GOT3 (cell line): ENCODE results near the gene BANP.
"Not testable (repeated sequence)": the region's sequence is repeated elsewhere in the genome, so short reads cannot be mapped to it uniquely, and the experiment has no call there.

ENCODE experiments used
- DNase-seq: peaks from one replicate; lab custom pipeline; 2025; ENCODE audit warnings: mixed read lengths; lab: John Stamatoyannopoulos, UW

BANP gene

DNA sequence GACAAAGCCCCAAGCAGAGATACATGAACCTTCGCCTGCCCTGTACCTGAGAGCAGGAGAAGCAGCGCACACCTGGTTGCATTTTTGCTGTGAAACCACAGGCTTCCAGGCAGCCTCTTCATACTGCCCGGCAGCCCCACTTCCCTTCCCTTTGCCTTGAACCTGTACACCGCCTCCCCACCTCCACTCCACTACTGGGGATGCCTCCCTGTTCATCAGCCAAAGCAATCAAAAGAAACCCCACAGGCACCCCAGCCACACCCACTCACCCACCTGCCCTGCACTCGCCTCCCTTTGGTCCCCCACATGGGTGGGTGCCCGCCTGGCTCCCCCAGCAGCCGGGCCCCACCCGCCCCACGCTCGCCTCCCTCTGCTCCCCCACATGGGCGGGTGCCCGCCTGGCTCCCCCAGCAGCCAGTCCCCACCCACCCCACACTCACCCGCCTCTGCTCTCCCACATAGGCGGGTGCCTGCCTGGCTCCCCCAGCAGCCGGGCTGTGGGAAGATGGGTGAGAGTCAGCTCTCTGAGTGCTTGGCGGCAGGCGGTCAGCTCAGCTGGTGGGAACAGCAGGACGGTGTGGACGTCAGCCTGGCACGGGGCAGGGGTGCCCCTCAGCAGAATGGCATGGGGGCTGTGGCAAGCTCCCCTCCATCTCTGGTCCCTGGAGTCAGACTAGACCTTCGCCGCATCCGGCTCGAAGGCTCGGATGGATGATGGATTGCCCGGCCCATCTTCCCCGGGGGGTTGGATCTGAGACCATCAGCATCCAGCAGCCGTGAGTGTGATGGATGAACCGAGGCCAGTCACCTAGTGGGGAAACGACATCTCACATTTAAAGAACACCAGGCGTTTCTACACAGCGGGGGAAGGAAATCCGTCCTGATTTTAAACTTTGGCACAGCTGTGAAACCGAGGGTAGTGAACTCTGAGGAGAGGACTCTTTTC, 135.6 kb downstream of the BANP start:
- DNase-seq = no peak

DNA sequence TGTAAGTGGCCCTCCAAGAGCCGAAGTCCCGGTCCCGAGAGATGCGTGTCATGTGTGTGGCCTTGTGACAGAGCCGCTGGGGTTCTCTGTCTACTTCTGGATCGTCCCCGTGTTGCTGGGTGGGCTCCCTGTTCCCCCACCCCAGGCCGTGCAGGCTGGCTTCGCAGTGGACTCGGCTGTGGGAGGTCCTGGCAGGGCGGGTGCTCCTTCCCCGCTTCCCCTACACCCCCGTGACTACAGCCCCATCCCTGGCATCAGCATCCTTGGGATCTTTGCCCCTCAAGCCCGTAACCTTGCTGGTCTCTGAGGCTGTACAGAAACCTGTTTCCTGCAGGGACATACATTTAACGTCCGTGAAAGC, 136.3 kb downstream of the BANP start:
- DNase-seq = no peak

DNA sequence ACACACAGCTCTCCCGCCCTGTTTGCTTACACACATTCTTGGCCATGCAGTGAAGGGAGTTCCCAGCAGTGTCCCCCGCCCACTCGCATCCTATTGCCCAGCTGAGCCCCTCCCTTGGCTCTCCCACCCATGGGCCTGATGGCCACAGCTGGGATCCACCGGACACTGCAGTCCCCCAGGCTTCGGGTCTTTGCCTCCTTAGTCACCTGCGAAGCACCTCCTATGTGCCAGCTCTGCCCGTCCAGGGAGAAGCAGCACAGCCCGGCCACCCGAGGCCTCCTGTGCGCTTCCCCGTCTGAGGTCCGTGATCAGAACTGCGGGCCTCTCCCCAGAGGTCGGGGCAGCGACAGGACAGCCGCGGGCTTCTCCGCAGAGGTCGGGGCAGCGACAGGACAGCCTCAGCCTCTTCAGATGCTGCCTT, 136.9 kb downstream of the BANP start:
- DNase-seq = no peak

DNA sequence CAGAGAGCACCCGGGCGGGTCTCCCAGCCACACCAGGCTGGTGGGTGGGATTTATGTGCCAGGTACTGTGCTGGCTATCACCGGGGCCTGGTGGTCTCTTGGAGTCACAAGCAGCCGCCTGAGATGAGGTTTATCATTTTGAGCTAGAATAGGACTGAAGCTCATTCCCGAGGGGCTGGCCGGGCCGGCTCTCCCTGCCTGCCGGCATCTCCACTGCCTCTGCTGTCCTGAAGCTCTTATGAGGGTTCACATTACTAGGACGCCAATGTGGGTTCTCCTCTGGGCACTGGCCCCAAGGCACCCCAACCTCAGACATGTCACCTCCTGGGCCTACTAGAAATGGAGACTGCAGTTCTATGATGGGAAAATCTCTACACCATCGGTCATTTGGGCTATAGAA, 137.4 kb downstream of the BANP start:
- not testable (repeated sequence) for DNase-seq

DNA sequence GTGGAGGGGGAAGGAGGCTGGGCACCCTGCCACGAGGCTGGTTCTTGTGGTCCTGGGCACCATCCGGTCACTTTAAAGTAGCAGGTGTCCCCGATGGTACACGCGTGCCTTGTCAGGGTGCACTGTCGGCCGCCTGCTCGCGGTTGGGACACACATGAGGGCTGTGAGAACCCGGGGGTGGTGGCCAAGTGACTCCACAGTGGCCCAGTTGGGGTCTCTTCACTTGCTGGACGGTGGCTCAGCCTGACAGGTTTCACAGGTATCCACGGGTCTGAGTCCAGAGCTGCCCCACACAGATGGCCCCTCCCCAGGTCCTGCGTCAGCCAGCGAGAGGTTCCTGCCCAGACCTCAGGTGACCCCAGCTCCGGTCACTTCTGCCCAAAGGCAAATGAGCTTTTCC, 137.8 kb downstream of the BANP start:
- not testable (repeated sequence) for DNase-seq

DNA sequence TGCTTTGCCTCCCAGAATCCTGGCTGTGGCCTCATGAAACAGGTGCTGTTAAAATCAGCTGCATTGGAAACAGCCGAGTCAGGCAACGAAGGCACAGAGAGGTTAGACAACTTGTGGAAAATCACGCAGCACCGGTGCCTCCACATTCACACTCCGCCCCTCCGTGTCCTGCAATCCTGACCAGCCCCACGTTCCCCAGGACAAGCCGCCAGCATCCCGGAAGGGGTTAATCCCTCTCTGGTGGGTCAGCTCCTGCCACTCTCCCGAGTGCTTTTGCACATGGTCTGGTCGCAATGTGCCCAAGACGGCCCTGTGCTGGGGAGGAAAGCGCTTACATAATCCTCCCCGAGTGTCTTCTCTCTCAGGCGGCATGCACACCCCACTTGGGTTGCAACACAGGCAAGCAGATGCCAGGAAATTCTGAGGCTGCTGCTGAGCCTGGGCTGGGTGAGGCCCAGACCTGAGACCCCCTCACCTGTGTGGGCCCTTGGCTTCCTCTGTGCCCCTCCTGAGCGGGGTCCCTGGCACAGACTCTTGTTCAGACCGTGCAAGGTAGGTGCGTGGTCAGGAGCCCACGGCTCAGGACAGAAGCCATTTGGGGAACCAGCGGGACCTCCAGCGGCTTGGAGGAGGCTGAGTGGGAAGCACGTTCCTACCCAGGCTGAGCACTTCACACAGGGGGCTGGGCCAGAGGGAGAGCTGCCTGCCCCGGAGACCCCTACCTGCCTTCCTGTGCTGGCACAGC, 138.6 kb downstream of the BANP start:
- not testable (repeated sequence) for DNase-seq

DNA sequence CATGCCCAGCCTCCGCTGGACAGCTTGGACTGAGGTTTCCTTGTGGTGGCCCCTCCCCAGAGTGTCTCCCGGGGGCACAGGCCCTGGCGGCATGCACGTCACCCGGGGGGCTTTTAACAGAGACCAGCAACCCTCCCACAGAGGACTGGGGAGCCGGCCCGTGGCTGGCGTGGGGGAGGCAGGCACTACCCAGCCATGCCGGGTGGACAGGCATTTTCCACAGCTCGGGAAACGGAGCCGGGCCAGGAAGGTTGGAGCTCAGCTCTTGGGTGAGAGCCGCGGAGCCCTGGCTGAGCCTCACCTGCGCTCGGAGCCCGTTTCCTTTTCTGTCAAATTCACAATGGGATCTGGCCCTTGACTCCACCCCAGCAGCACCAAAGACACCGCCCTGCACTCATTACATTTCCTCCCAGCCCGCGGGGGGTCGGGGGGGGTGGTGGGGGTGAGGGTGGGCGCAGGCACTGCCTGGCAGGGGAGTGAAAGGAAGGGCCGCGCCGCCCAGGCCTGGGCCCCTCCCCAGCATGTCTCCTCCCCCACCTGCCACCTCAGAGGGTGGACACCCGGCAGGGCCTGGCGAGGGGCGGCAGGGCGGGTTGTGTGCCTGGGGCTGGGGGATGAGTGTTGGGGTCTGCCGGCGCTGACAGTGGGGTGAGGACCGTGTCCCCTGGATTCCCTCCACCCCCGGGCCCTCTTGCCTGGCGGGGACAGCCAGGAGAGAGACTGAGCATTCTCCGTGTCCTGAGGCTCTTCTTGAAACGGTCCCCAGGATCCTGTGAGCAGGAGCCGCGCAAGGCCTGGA, 139.3 kb downstream of the BANP start:
- DNase-seq = not testable (repeated sequence)

DNA sequence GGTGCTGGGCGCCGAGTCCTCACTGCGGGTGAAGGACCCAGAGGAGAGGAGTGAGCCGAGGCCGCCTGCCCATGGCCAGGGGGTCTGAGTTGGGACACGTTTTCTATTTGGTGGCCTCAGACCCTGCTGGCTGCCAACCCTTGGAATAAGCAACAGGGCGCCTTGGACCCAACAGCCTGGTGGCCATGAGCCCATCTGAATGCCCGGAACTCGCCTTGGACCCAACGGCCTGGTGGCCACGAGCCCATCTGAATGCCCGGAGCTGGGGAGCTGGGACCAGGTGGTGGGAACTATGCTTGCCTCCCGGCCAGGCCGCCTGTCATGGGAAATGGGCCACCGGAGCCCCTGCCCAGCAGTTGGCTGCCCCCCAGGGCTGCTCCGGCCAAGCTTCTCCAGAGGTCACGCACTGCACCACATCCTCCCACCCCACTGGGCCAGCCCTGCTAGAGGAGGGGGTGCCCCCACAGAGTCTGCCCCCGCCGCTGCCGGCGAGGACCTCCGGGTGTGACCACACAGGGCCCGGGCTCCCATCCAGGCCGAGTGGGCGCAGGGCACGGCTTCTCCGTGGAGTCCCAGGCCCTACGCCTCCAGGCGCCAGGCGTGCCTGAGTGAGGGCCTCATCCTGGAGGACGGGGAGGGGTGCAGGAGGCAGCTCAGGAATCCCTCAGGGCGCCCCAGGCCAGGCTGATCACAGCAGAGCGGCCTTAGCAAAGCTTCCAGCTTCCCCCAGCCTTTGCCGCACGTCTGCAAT, 140.2 kb downstream of the BANP start:
- DNase-seq = not testable (repeated sequence)

DNA sequence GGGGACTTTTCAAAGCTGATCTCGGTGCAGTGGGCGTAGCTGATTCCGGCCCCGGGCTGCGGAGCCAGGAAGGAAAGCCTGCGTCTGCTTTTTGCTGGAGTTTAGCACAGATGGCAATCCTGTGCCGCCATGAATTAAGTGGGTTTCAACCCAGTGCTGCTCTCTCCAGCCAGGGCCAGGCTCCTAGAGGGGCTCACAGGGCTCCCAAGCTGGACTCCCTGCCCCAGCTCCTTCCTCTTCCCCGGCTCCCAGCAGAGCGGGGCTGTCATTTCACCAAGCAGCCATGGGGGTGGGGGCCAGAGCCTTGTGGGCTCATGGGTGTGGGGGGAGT, 140.7 kb downstream of the BANP start:
- DNase-seq = not testable (repeated sequence)

DNA sequence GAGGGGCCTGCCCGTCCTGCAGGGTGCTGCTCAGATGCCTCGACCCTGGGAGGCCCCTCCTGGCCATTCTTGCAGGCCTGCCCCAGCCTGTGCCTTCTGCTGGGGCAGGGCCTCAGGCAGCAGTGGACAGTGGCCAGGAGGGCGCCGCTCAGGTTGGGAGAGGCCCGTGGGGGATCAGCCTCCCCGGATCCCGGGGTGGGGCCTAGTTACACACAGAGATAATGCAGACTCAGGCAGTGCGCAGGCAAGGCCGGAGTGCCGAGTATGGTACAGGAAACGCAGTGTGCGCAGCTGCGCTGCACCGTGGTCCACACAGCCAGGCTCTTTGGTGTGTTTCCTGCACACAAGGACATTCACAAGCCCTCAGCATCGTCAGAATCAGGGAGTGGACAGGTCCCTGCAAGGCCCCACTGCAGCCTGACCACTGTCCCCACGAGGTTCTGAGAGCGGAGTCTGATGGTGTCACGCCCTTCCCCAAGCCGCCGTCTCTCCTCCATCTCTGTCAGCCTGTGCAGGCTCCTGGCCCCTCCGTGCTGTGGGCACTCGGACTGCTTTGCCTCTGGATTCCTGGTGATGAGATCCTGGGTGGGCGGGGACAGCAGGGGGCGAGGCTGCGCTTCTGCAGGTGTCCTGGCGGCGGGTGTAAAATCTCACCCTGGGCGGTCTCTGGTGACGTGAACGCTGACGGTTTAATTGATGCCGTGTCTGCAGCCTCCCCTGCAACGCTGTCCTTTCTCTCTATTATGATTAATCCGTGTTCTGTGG, 141.7 kb downstream of the BANP start:
- not testable (repeated sequence) for DNase-seq

DNA sequence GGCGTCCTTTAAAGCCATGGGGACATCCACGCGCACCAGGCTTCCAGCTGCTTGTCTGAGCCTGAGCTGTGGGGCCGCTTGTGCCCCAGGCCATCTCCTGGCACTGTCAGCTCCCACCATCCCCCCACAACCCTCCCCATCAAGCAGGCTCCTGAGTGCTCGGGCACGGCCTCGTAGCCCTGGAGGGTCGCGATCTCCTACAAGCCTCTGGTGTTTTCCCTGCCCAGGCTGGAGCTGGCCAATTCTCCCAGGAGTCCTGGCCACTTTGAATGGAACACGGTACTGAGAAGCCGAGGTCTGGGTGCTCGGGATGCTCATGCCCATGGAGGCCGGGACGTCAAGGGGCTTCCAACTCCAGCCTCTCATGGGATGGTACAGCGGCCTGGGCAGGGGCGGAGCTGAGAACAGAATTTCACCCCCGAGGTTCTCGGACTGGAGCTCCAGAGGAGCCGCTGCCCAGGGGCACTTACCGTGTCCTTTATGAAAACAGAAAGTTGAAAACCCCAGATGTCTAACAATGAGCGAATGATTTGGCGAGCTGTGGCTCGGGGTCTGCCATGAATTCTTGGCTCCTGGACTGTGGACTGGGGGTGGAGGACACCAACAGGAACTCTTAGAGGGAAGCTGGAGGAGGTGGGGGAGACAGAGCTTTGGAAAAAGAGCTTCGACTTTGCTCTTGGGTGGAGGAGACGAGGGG, 142.5 kb downstream of the BANP start:
- DNase-seq = not testable (repeated sequence)

DNA sequence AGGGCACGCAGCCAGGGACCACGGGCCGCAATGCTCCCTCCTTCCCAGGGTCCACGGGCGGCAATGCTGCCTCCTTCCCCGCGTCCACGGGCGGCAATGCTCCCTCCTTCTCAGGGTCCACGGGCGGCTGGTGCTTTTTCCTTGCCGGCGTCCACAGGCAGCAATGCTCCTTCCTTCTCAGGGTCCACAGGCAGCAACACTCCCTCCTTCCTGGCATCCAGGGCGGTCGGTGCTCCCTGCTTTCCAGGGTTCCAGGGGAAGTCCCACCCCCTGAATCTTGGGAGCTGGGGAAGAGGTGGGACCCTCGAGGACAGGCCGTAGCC, 143.0 kb downstream of the BANP start:
- DNase-seq = not testable (repeated sequence)

DNA sequence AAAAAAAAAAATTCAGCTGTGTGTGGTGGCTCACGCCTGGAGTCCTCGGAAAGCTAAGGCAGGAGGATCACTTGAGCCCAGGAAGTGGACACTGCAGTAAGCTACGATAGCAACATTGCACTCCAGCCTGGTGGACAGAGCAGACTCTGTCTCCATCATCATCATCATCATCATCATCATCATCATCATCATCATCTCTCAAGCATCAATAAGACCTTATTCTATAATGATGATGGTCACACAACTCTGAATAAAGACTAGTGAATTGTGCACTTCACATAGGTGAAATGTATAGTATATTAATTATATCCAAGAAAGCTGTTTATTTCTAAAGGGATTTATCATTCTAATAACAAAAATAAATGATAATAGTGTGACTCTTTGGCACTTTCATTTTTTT, 143.7 kb downstream of the BANP start:
- not testable (repeated sequence) for DNase-seq

DNA sequence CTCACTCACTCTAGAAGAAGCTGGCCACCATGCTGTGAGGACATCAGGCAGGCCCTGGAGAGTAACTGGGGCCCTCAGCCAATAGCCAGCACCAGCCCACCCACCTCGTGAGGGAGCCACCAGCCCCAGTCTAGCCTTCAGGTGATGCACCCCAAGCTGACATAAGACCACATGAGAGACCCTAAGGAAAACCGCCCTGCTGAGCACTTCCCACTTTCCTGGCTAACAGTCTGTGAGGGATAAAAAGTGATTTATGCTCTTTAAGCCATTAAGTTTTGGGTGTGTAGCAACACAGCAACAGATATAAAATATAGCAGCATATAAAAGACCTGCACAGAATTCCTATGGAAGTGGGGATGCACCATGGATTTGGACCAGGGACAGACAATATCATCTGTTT, 145.4 kb downstream of the BANP start:
- not testable (repeated sequence) for DNase-seq

DNA sequence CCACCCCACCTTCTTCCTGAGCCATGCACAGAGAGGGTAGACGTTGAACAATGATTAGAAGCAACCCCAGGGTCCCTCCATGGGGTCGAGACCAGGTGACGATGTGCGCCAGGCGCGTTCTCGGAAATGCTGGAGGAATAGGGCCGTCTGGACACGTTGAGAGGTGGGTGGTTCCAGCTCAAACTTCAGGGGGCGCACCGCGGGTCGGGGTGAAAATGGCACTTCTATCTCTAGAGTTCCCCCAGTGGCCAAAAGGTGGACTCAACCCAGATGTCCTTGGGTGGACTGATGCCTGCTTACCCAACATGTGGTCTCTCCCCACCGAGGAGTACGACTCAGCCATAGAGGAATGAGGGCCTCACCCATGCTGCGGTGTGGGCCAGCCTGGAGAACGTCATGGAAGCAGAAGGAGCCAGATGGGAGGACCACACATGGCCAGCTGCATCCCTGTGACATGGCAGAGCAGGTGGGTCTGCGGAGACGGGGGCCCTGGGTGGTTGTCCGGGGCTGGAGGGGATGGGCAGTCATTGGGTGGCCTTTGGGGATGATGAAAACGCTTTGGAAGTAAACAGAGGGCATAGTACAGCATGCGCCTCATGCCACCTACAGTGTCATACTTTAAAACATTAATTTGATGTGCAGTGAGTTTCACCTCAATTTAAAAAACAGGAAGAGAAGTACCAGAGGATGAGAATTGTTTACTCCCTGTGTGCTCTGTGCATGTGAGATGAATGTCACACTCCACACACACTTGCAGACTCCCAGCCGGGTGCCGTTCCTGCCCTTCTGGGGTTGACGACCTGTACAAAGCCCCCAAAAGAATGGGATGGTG, 147.7 kb downstream of the BANP start:
- not testable (repeated sequence) for DNase-seq

DNA sequence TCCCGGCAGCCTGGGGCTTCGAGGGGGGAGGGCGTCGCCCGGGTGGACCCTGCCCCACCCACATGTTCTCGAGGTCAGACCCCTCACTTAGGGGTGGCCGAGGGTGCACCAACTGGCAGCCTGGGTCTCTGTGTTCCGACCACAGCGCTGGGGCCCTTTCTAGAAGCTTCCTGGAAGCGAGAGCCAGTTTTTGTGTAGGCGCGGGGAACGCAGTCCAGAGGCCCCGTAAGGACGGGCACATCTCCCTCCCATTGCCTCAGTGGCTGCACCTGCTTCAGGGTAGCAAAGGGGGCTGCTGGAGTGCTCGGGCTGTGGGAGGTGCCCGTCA, 148.3 kb downstream of the BANP start:
- DNase-seq = no peak

DNA sequence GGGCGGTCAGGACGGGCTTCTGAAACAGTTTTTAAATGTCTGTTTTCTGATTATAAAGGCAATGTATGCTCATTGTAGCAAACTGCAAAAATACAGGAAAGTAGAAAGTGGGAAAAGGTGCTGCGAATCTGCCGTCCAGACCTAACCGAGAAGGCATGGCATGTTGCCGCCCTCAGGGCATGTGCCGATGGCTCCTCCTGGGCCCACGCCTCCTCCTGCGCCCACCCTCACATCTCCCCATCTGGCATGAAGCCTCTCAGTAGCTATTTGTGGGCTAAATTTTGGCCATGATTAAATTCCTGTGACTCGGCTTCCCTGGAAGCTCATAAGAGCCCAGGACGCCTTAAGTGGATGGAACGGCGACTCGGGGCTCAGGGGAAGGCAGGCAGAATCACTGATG, 148.7 kb downstream of the BANP start:
- not testable (repeated sequence) for DNase-seq

DNA sequence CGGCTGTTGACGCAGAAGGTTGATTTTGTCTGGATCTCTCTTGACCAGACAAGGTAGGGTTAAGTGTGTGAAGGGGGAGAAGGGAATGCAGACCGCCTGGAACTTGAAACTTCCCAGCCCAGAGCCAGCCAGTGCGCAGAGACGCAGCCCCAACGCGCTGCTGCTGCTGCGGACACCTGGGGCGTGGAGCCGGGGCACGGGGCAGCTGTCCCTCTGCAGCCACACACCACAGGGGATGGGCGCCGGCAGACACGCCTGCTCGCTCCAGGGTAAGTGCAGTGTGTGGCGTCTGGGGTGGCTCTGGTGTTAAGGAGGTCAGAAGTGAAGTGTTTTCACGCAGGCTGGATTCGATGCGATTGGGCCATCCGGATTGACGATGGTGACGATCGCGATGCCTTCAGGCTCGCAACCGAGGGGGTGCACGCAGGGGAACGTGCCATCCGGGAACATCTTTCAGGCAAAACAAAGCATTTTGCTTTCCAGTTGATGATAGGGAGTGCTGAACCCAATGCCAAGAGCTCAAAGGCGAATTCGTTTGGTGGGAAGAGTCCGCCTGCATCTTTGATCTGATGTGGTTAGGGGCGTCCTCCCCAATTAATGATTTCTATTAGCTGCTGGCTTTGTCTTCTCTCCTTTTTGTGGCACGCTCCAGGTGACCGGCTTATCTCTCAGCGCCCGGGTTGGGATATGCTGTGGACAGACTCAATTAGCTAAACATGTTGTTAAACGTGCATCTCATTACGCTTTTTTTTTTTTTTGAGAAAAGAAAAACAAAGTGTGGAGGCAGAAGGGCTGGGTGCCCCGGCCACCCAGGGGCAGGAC, 149.8 kb downstream of the BANP start:
- not testable (repeated sequence) for DNase-seq

DNA sequence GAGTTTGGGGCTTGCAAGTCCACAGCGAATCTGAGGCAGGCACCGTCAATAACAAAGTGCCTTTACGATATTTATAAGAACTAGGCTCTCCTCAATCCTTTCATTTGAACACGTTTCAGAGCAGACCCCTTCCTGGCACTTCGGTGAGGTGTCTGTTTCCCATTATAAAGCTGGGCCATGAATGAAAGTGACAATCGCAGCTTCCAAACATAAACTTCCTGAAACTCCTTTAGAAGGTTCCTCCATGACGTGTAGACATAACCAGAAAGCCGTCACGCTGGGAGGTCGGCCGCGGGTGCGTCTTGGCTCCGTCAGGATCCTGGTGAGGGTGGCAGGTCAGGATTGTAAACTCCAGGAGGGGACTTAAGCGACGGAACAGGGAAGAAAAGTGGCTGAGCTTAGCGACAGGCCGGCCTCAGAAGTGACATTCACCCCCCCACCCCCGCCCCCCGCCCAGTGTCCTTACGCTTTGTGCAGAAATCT, 150.4 kb downstream of the BANP start:
- not testable (repeated sequence) for DNase-seq
